HG03095 (cell line): ENCODE measurements around the gene AMER1.

Source experiments
- ATAC-seq: cut with Tn5 transposase; IDR thresholded peaks from one replicate; pipeline ENCODE4 v1.9.1; 2021; ENCODE audit warnings: moderate library complexity; ENCODE audit not compliant: unreplicated experiment

AMER1 gene

DNA sequence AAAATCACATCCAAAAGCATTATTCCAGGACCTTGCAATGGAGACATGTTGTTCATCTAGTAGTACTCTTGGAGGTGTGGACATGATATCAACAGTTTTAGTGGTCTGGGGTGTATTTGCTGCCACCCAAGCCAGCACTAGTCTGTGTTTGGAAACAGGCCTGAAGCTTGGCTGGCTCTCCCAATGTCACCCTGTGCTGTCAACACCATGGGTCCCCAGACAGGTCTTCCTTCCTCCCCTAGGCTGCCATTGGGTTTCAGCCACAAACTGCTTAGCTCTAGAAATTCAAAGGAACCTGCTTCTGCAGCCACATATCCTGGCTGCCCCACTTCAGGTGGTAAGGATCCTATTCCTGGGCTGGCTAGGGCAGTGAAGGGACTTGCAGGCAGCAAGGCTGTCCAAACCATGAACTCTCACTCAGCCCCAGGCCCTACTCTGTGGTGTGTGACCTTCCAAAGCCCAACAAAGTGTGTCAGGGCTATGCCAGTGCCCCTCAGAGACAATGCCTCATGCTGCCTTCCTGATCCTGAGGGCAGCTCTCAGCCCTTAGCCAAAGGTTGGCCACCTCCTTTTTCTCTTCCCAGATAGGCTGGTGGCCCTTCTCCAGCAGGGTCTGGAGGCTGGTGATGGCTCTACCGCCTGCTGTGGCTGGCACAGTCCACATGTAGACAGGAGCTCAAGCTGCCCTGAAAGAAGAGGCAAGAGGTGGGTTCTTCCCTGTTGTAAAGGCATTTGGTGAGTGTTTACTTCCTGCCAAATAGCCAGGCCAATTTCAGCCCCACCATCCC, 18.3 kb downstream of the AMER1 start:
- no peak for ATAC-seq

- ATAC-seq, result no peak
Observed at GRCh38 chrX:64184396-64184795, 21.1 kb downstream of the AMER1 start.

GRCh38 chrX:64182208-64182607, 23.3 kb downstream of the AMER1 start:
- no peak for ATAC-seq

- ATAC-seq, result no peak
Observed at GRCh38 chrX:64176876-64177275, 28.6 kb downstream of the AMER1 start.

- ATAC-seq, result no peak
Observed at GRCh38 chrX:64169988-64170387, 35.5 kb downstream of the AMER1 start.

DNA sequence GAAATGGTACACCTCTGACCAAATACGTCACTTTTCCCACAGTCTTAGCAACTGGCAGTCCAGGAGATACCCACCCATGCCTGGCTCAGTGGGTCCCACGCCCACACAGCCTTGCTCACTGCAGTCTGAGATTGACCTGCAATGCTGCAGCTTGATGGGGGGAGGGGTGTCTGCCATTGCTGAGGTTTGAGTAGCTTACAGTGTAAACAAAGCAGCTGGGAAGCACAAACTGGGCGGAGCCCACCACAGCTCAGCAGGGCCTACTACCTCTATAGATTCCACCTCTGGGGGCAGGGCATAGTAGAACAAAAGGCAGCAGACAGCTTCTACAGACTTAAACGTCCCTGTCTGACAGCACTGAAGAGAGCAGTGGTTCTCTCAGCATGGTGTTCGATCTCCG, 52.7 kb downstream of the AMER1 start:
- no peak for ATAC-seq

GRCh38 chrX:64151911-64152310, 53.6 kb downstream of the AMER1 start:
- no peak for ATAC-seq

DNA sequence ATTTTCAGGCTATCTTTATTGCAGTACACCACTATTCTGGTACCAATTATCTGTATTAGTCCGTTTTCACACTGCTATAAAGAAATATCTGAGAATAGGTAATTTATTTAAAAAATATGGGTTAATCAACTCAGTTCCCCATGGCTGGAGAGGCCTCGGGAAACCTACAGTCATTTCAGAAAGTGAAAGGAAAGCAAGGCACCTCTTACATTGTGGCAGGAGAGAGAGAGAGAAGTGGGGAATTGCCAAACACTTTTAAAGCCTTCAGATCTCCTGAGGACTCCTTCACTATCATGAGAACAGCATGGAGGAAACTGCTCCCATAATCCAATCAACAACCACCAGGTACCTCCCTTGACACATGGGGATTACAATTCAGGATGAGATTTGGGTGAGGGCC, 54.7 kb downstream of the AMER1 start:
- ATAC-seq, result no peak
